Measurements from ENCODE around the gene TRAPPC6A. TPM values are rescaled to one million over a fixed set of nuclear protein-coding genes. Genes with fewer than 3 reads are reported as not detected.
A peak's percentile ranks its signal among the peaks of the same experiment; 100 is the strongest.

The TRAPPC6A gene
- total RNA-seq, 1 experiment from 2014 or later: 59.9 TPM

DNA sequence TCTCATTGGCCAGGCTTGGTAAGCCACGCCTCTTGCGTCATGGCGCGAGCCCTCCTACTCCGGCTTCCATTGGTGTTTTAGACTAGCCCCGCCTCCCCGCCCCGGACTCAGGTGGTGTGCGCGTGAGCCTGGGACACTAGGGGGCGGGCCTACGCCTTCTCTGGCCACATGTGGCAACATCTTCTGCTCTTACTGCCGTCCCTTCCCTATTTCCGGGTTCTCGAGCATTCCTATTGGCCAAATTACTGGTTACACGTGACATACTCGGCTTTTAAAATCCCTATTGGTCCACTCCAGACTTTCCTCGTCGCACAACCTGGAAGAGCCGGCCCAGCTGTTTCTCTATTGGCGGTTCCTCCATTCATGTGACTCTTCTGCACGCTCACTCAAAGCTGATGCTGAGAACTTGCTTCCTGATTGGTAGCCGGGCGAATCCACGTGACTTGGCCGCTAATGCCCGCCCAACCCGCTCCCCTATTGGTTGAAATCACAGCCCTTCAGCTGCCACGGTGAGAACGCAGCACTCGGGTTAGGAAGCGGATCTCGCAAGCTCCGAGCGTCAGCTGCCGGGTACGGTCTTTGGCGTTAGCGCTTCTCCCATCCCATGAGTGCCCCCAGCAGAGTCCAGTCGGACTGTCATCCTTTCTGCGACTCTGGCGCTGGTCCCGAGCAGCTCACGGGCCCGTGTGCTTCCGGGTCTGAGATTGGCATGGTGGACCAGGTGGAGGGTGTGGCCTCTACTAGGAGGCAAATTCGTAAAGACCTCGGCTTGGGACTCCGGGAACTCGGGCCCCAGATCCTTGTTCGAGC lies 430 bp upstream of the TRAPPC6A start, which contains the start of gene BLOC1S3:
Gene BLOC1S3, plus strand, starts transcription at position 523 of the 810 bp plus-strand sequence. CDS start 513 bp downstream, outside the sequence.
- no peak within 1 kb of the TSS for H4K91ac ChIP-seq (ENCODE audit: insufficient read length, low read depth, low read length)
- no peaks in the 10 kb centered on the region for H3K27me3 ChIP-seq (ENCODE audit: insufficient read depth, low read length)
- H3T11ph ChIP-seq (ENCODE audit: low read length): no peak within 1 kb of the TSS
- Mint-ChIP-seq H3K4me1 (peaks cover 0 to 10% of the 10 kb centered on the region in 2 experiments; a peak in 3 of 4 replicates), H3K4me3 (peak within 1 kb of the TSS; percentile 91 to 93), H3K36me3 (ENCODE audit: insufficient read depth in 1 of 3, low read depth in 3 of 3) (peaks cover 0 to 4% (median 2%) of the 10 kb centered on the region in 3 experiments; a peak in 2 of 7 replicates), H3K27me3 (ENCODE audit: low read depth) (peaks cover 3% of the 10 kb centered on the region; the same call in 1 of the 2 replicates), H3K9me3 (no peaks in the 10 kb centered on the region), H3K27ac (peak within 1 kb of the TSS; percentile 96 to 98 (median 96))
- H3K18ac ChIP-seq (ENCODE audit: insufficient read length, low read depth, low read length): no peak within 1 kb of the TSS
- H2BK5ac ChIP-seq (ENCODE audit: insufficient read length, low read length): no peak within 1 kb of the TSS
- H3K14ac ChIP-seq (ENCODE audit: insufficient read depth, low read length): no peak within 1 kb of the TSS
- TF ChIP-seq, protein P1, sequence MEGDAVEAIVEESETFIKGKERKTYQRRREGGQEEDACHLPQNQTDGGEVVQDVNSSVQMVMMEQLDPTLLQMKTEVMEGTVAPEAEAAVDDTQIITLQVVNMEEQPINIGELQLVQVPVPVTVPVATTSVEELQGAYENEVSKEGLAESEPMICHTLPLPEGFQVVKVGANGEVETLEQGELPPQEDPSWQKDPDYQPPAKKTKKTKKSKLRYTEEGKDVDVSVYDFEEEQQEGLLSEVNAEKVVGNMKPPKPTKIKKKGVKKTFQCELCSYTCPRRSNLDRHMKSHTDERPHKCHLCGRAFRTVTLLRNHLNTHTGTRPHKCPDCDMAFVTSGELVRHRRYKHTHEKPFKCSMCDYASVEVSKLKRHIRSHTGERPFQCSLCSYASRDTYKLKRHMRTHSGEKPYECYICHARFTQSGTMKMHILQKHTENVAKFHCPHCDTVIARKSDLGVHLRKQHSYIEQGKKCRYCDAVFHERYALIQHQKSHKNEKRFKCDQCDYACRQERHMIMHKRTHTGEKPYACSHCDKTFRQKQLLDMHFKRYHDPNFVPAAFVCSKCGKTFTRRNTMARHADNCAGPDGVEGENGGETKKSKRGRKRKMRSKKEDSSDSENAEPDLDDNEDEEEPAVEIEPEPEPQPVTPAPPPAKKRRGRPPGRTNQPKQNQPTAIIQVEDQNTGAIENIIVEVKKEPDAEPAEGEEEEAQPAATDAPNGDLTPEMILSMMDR (conservative IDR thresholded peaks at IDR 0.05): peak; percentile 65
- H3K4ac ChIP-seq (ENCODE audit: low read depth, low read length): no peak within 1 kb of the TSS
- H3K79me2 ChIP-seq (ENCODE audit: insufficient read depth, low read length): no peaks in the 10 kb centered on the region
- no CpG with 5 or more reads among the region's 51 CpGs for whole genome bisulfite sequencing (ENCODE audit: extremely low coverage, insufficient read length, low lambda C conversion rate)
- no peak within 1 kb of the TSS for H2BK15ac ChIP-seq (ENCODE audit: low read depth, low read length)
- H3K27ac ChIP-seq (ENCODE audit: insufficient read length, low read depth, low read length): no peak within 1 kb of the TSS
- no peak within 1 kb of the TSS for H2BK120ac ChIP-seq (ENCODE audit: low read depth, low read length, poor library complexity, severe bottlenecking)
- H2BK20ac ChIP-seq (ENCODE audit: low read depth, low read length, poor library complexity, severe bottlenecking): no peak within 1 kb of the TSS
- DNase-seq: peak; percentile 100
- no peaks in the 10 kb centered on the region for H3K4me1 ChIP-seq (ENCODE audit: insufficient read depth, low read length)
- no peaks in the 10 kb centered on the region for H4K20me1 ChIP-seq (ENCODE audit: control insufficient read depth, insufficient read depth, insufficient read length)
- no peak within 1 kb of the TSS for H2AK5ac ChIP-seq (ENCODE audit: insufficient read length, low read length)
- no peak within 1 kb of the TSS for H2BK12ac ChIP-seq (ENCODE audit: insufficient read length, low read depth, low read length)
- H3K4me2 ChIP-seq (ENCODE audit: insufficient read depth, insufficient read length, low read length): peak within 1 kb of the TSS; percentile 79
- H3K79me1 ChIP-seq (ENCODE audit: insufficient read depth, low read depth, low read length, poor library complexity, severe bottlenecking): no peaks in the 10 kb centered on the region
- H3K9me3 ChIP-seq (ENCODE audit: control insufficient read depth, low read depth, low read length): no peaks in the 10 kb centered on the region
- no peak within 1 kb of the TSS for H2AFZ ChIP-seq (ENCODE audit: low read length)
- no peak within 1 kb of the TSS for H3K23ac ChIP-seq (ENCODE audit: insufficient read length, low read depth, low read length)
- no peak within 1 kb of the TSS for H3K56ac ChIP-seq (ENCODE audit: insufficient read length, low read depth, low read length)
- H4K5ac ChIP-seq (ENCODE audit: insufficient read length, low read depth, low read length): no peak within 1 kb of the TSS
- H3K9ac ChIP-seq (ENCODE audit: extremely low read depth, insufficient read length, low read length): peak within 1 kb of the TSS; percentile 56
- H3K23me2 ChIP-seq (ENCODE audit: insufficient read length, low read depth, low read length, poor library complexity, severe bottlenecking): peaks cover 13% of the 10 kb centered on the region
- no peak within 1 kb of the TSS for H4K8ac ChIP-seq (replicated peaks; ENCODE audit: insufficient read length, low read depth, low read length)

All from H9 (cell line).